GM19397 (cell line): Measurements from ENCODE around the gene GLB1L3.
"Not testable (repeated sequence)": the region's sequence is repeated elsewhere in the genome, so short reads cannot be mapped to it uniquely, and the experiment has no call there.

Experiments
- ATAC-seq: cut with Tn5 transposase; IDR thresholded peaks from one replicate; pipeline ENCODE4 v1.9.1; 2021; ENCODE audit warnings: mild to moderate bottlenecking, moderate library complexity; ENCODE audit not compliant: unreplicated experiment

The GLB1L3 gene

DNA sequence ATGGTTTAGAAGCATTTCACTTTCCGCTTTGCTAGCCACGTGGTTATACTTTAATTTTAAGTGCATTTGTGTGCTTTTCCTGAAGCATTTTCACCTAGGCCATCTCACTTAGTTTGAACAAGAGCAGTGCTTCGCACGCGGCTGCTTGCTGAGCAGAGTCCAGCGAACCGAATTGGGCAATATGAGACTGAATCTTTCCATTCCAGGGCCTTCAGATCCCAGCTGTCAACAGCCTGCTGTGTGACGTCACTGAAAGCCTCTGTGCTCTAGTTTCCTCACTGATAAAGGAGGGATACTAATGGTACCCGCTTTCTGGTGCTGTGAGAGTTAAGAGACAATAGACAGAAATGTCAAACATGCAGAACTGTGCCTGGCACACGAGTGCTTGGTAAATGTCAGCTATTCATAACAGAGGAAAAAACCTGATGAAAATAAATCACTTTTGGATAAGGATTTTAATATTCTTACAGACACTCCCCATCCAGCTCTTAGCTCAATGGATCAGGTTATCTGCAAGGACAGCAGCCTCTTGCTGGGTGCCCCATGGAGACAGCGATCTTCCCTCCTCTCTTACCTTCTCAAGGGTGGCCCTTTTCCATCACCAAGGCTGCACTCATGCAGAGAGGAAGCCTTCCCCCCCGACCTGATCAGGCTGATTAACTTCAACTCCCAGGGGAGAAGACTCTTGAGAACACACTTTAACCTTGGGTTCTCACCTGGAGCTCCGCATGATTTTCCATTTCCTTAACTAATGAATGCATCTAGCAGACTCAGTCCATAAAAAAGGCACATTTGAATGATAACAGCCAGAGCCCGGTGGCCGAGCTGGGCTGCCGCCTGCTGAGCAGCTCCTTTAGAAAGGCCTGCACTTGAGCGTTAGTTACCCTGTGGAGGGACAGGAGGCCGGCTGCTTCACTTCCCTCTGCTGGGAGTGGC is 3.5 kb upstream of the GLB1L3 start:
- ATAC-seq, result no peak

DNA sequence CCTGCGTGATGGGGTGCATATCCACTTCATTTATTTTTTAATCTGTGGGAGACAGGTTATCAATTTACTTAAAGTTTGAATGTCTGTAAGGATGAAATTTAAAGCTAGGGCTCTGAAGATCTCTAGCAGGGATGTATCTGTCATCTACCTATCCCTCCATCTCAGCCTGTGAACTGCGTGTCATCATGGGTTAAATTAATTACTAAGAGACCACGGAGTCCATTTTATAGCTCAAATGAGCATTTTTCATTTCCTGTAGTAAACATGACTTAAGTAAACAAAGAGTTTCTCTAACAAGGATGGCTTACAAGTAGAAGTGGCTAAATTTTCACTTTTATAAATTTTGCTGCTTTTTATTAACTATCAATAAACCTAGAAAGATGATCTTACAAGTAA is 2.9 kb upstream of the GLB1L3 start:
- no peak for ATAC-seq

DNA sequence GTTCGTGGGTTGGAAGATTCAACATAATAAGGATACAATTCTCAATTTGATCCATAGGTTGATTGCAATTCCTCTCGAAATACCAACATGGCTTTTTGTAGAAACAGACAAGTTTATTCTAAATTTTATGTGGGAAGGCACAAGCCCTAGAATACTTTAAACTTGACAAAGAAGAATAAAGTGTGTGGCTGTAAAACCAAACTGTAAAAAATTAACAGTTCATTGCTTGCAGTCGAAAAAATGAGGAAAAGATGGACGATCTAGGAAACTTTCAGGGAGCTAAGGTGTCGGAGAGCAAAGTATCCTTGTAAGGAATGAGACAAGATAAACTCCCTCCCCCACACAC is 1.0 kb upstream of the GLB1L3 start:
- no peak for ATAC-seq

GRCh38 chr11:134276396-134277182 is 410 bp downstream of the GLB1L3 start:
- ATAC-seq, result no peak

DNA sequence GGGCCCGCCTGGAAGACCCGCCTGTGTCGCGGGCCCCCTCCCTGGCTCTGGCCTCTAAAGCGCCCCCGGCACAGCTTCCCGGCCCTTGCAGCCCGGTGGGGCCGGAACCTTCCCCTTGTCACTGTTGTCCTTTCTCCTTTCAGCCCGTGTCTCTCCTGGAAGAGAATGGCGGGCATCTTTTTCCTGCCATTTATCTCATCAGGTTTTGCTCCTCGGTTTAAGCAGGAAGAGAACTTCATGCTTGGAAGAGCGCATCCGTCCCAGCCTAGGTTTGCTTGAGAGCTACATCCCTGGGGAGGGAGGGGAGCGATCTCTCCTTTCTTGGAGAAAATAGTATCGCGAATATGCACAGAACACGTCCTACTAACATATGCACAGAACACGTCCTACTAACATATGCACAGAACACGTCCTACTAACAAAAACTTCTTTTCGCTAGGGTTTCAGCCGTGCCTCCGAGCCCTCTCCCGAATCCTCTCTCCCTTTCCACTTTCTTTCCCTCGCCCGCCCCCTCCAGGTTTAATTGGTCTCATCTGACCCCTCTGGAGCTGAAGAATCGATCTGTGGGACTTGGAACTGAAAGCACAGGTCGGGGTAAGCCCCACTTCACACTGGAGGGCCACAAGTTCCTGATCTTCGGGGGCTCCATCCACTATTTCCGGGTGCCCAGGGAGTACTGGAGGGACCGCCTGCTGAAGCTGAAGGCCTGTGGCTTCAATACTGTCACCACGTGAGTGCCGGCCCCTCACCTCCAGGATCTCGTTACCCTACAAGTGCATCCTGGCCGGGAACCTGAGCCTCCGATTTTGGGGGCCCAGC is 1.2 kb downstream of the GLB1L3 start:
- ATAC-seq, result no peak

- ATAC-seq, result no peak
These were observed 2.2 kb downstream of the GLB1L3 start for GRCh38 chr11:134278356-134278755.

GRCh38 chr11:134281635-134282034 is 5.5 kb downstream of the GLB1L3 start:
- ATAC-seq, result not testable (repeated sequence)

GRCh38 chr11:134282121-134283045 is 6.2 kb downstream of the GLB1L3 start:
- no peak for ATAC-seq

DNA sequence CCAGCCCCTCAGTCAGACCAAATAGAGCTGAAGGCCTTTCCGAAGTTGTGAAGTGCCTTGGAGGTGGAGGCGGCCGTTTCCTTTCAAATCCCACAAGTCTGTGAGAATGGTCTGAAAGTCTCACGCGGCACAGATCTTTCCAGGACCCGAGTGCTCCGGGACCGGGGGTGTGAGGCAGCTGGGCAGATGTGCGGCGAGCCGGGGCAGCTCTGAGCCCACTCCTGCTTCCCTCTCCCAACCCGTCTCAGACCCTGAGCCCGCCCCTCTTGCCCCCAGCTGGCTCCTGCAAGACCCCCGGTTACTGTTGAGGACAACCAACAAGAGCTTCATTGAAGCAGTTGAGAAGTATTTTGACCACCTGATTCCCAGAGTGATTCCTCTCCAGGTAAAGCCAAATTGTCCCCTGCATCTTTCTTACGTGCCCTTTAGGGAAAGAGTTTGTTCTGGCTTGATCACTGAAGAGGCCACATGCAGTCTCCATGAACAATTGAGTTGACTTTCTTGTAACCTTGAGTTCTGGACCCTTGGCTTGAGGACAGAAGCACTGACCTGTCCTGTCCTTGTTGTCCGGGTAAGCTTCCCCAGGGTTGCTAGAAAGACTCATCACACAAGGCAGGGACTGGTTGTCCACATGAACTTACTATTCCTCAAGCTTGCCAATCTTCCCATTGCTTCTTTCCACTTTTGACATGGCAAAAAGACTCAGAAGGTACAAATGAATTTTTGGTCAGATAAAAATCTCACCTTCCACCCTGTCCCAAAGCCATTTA is 7.5 kb downstream of the GLB1L3 start:
- no peak for ATAC-seq

- not testable (repeated sequence) for ATAC-seq
These were observed 8.2 kb downstream of the GLB1L3 start for GRCh38 chr11:134284349-134284748.

- no peak for ATAC-seq
These were observed 11.4 kb downstream of the GLB1L3 start for GRCh38 chr11:134287561-134287960.

- ATAC-seq, result no peak
These were observed 12.3 kb downstream of the GLB1L3 start for GRCh38 chr11:134288486-134288885.

DNA sequence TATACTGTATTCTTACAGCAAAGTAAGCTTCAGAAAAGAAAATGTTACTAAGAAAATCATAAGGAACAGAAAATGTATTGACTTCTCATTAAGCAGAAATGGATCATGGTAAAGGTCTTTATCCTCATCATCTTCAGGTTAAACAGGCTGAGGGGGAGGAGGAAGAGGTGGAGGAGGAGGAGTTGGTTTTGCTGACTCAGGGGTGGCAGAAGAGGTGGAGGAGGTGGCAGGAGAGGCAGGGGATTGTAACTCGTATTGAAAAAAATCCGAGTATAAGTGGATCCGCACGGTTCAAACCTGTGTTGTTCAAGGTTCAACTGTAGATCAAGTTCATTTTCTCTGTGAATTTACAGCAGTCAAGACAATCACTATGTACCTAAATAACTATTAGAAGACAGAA is 13.0 kb downstream of the GLB1L3 start:
- no peak for ATAC-seq

DNA sequence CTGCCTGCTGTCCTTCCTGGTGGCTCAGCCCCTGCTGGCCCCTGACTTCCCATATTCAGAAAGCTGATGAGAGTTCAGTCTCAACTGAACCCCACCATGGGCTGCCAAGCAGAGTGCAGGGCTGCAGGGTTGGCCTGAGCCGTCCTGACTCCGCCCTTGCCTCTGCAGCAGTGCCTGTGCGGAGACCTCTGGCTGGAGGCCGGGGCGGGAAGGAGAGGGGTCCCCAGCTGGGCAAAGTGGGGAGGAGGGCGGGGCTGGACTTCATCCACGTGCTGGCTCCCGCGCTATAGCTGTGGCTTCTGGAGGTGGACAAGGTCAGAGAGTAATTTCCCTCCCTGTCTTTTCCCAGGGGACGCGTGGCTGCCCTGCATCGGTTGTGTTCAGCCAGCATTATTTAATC is 13.6 kb downstream of the GLB1L3 start:
- ATAC-seq, result no peak

- no peak for ATAC-seq
These were observed 14.5 kb downstream of the GLB1L3 start for GRCh38 chr11:134290646-134291045.

DNA sequence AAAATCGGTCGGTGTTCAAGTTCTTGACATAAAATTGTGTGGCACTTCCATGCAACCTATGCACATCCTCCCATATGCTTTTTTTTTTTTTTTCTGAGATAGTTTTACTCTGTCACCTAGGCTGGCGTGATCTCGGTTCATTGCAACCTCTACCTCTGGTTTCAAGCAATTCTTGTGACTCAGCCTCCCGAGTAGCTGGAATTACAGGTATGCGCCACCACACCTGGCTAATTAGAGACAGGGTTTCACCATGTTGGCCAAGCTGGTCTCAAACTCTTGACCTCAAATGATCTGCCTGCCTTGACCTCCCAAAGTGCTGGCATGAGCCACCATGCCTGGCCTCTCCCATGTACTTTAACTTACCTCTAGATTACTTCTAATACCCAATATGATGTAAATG is 15.0 kb downstream of the GLB1L3 start:
- ATAC-seq, result no peak

DNA sequence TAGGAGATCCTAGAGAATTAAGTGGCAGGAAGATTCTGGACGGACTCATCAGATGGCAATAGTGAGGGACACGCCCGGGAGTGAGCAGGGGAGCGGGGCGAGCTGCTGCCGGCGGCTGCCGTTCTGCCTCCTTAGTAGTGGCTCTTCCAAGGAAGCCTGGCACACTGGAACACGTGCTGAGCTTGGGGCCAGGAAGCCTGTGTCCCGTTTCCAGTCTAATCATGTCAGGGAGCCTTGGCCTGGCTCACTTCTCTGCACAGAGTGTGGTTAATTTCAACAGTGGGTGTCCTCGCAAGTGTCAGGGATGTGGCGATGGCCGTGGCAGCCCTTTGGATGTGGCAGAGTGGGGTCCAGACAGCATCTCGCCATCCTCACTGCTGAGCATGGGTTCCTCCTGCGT is 16.5 kb downstream of the GLB1L3 start:
- no peak for ATAC-seq

- no peak for ATAC-seq
These were observed 17.2 kb downstream of the GLB1L3 start for GRCh38 chr11:134293119-134294113.
